Stimulated activated naive CD8-positive, alpha-beta T cell treated with anti-CD3 and anti-CD28 coated beads, Interleukin-15, Interleukin-2, amounts not matched to agents 100 ng/mL and 50 ng/mL, for 24 hours (primary cell): ENCODE results near the gene VWF.

Experiments used
- H3K27ac Mint-ChIP-seq: one replicate; pipeline ENCODE4 v1.8.0; 2021; ENCODE audit warnings: mild to moderate bottlenecking, mixed read lengths
- H3K27me3 Mint-ChIP-seq: one replicate; pipeline ENCODE4 v1.8.0; 2021; ENCODE audit warnings: mixed read lengths
- H3K36me3 Mint-ChIP-seq: one replicate; pipeline ENCODE4 v1.8.0; 2021; ENCODE audit warnings: low read depth, mixed read lengths
- H3K4me1 Mint-ChIP-seq: one replicate; pipeline ENCODE4 v1.8.0; 2021; ENCODE audit warnings: low read depth, mixed read lengths
- H3K4me3 Mint-ChIP-seq: one replicate; pipeline ENCODE4 v1.8.0; 2021; ENCODE audit warnings: mild to moderate bottlenecking, mixed read lengths
- H3K9me3 Mint-ChIP-seq: one replicate; pipeline ENCODE4 v1.8.0; 2021; ENCODE audit warnings: mixed read lengths

Gene VWF

GRCh38 chr12:6067152-6067916, 57.1 kb downstream of the VWF start:
- Mint-ChIP-seq H3K4me3 (no peak overlapping the region), H3K27me3 (peaks cover 26% of the 10 kb centered on the region), H3K27ac (no peak overlapping the region), H3K9me3 (no peaks in the 10 kb centered on the region), H3K4me1 (peaks cover 29% of the 10 kb centered on the region), H3K36me3 (no peaks in the 10 kb centered on the region)

- Mint-ChIP-seq H3K27me3 (peaks cover 23% of the 10 kb centered on the region), H3K4me1 (peaks cover 29% of the 10 kb centered on the region), H3K9me3 (no peaks in the 10 kb centered on the region), H3K4me3 (no peak overlapping the region), H3K36me3 (no peaks in the 10 kb centered on the region), H3K27ac (no peak overlapping the region)
Observed at GRCh38 chr12:6066651-6067050, 57.8 kb downstream of the VWF start.

- Mint-ChIP-seq H3K9me3 (no peaks in the 10 kb centered on the region), H3K27ac (no peak overlapping the region), H3K4me1 (peaks cover 28% of the 10 kb centered on the region), H3K4me3 (no peak overlapping the region), H3K36me3 (no peaks in the 10 kb centered on the region), H3K27me3 (peaks cover 23% of the 10 kb centered on the region)
Observed at GRCh38 chr12:6065863-6066199, 58.6 kb downstream of the VWF start.

- Mint-ChIP-seq H3K9me3 (no peaks in the 10 kb centered on the region), H3K4me1 (peaks cover 23% of the 10 kb centered on the region), H3K27me3 (peaks cover 19% of the 10 kb centered on the region), H3K36me3 (no peaks in the 10 kb centered on the region), H3K27ac (no peak overlapping the region), H3K4me3 (no peak overlapping the region)
Observed at GRCh38 chr12:6065131-6065862, 59.2 kb downstream of the VWF start.

GRCh38 chr12:6062757-6063735, 61.4 kb downstream of the VWF start:
- H3K36me3 Mint-ChIP-seq, result no peaks in the 10 kb centered on the region
- peaks cover 14% of the 10 kb centered on the region for H3K27me3 Mint-ChIP-seq
- no peak overlapping the region for H3K27ac Mint-ChIP-seq
- peaks cover under 1% of the 10 kb centered on the region for H3K4me1 Mint-ChIP-seq
- H3K9me3 Mint-ChIP-seq, result no peaks in the 10 kb centered on the region
- H3K4me3 Mint-ChIP-seq, result no peak overlapping the region

- H3K4me1 Mint-ChIP-seq, result no peaks in the 10 kb centered on the region
- no peaks in the 10 kb centered on the region for H3K36me3 Mint-ChIP-seq
- H3K27ac Mint-ChIP-seq, result no peak overlapping the region
- peaks cover 12% of the 10 kb centered on the region for H3K27me3 Mint-ChIP-seq
- no peaks in the 10 kb centered on the region for H3K9me3 Mint-ChIP-seq
- H3K4me3 Mint-ChIP-seq, result no peak overlapping the region
Observed at GRCh38 chr12:6062395-6062756, 62.1 kb downstream of the VWF start.

GRCh38 chr12:6061660-6062059, 62.8 kb downstream of the VWF start:
- peaks cover 5% of the 10 kb centered on the region for H3K27me3 Mint-ChIP-seq
- no peaks in the 10 kb centered on the region for H3K36me3 Mint-ChIP-seq
- no peaks in the 10 kb centered on the region for H3K4me1 Mint-ChIP-seq
- no peak overlapping the region for H3K4me3 Mint-ChIP-seq
- no peaks in the 10 kb centered on the region for H3K9me3 Mint-ChIP-seq
- no peak overlapping the region for H3K27ac Mint-ChIP-seq

- Mint-ChIP-seq H3K4me3 (no peak overlapping the region), H3K27ac (no peak overlapping the region), H3K27me3 (peaks cover 5% of the 10 kb centered on the region), H3K36me3 (no peaks in the 10 kb centered on the region), H3K4me1 (no peaks in the 10 kb centered on the region), H3K9me3 (no peaks in the 10 kb centered on the region)
Observed at GRCh38 chr12:6059860-6060565, 64.5 kb downstream of the VWF start.

GRCh38 chr12:6059221-6059620, 65.2 kb downstream of the VWF start:
- Mint-ChIP-seq H3K36me3 (no peaks in the 10 kb centered on the region), H3K27ac (no peak overlapping the region), H3K9me3 (no peaks in the 10 kb centered on the region), H3K4me1 (no peaks in the 10 kb centered on the region), H3K27me3 (peaks cover 5% of the 10 kb centered on the region), H3K4me3 (no peak overlapping the region)

GRCh38 chr12:6058481-6059161, 65.8 kb downstream of the VWF start:
- Mint-ChIP-seq H3K4me3 (no peak overlapping the region), H3K27ac (no peak overlapping the region), H3K4me1 (no peaks in the 10 kb centered on the region), H3K9me3 (no peaks in the 10 kb centered on the region), H3K27me3 (no peaks in the 10 kb centered on the region), H3K36me3 (no peaks in the 10 kb centered on the region)

- no peaks in the 10 kb centered on the region for H3K27me3 Mint-ChIP-seq
- H3K27ac Mint-ChIP-seq, result no peak overlapping the region
- no peaks in the 10 kb centered on the region for H3K36me3 Mint-ChIP-seq
- H3K9me3 Mint-ChIP-seq, result no peaks in the 10 kb centered on the region
- H3K4me3 Mint-ChIP-seq, result no peak overlapping the region
- H3K4me1 Mint-ChIP-seq, result no peaks in the 10 kb centered on the region
Observed at GRCh38 chr12:6057700-6058099, 66.8 kb downstream of the VWF start.

- no peak overlapping the region for H3K27ac Mint-ChIP-seq
Observed at GRCh38 chr12:6056406-6057240, 67.8 kb downstream of the VWF start.

GRCh38 chr12:6053541-6053940, 70.9 kb downstream of the VWF start:
- H3K4me3 Mint-ChIP-seq, result no peak overlapping the region
- H3K27me3 Mint-ChIP-seq, result no peaks in the 10 kb centered on the region
- no peak overlapping the region for H3K27ac Mint-ChIP-seq
- no peaks in the 10 kb centered on the region for H3K36me3 Mint-ChIP-seq
- H3K9me3 Mint-ChIP-seq, result no peaks in the 10 kb centered on the region
- no peaks in the 10 kb centered on the region for H3K4me1 Mint-ChIP-seq

More at GRCh38 chr12:6056406-6057240, 67.8 kb downstream of the VWF start:
- H3K27me3 Mint-ChIP-seq, result no peaks in the 10 kb centered on the region
- H3K4me3 Mint-ChIP-seq, result peak overlapping the region; percentile 56
- H3K36me3 Mint-ChIP-seq, result no peaks in the 10 kb centered on the region
- H3K4me1 Mint-ChIP-seq, result no peaks in the 10 kb centered on the region
- H3K9me3 Mint-ChIP-seq, result no peaks in the 10 kb centered on the region
